HepG2 (cell line): ENCODE results near the gene MRPL20. TPM values are rescaled to one million over a fixed set of nuclear protein-coding genes. Genes with fewer than 3 reads are reported as not detected.

Experiments used
- AKNA ChIP-seq: sonication (generic); formaldehyde crosslinking; IDR thresholded peaks from 2 replicates; pipeline ENCODE4 v1.4.0; 2020; ENCODE audit warnings: missing genetic modification reagents, borderline replicate concordance
- CENPT ChIP-seq: sonication (generic); formaldehyde crosslinking; IDR thresholded peaks from 2 replicates; pipeline ENCODE4 v1.8.0; 2022; ENCODE audit warnings: low read depth, mild to moderate bottlenecking, moderate library complexity, missing genetic modification reagents
- ERF ChIP-seq: IDR thresholded peaks from 2 replicates; pipeline ENCODE4 v1.6.1; 2018; ENCODE audit warnings: missing biosample characterization, missing genetic modification reagents
- GFI1 ChIP-seq: sonication (generic); formaldehyde crosslinking; IDR thresholded peaks from 2 replicates; pipeline ENCODE4 v1.5.0; 2020; ENCODE audit warnings: missing genetic modification reagents, mild to moderate bottlenecking, borderline replicate concordance
- GPN1 ChIP-seq: sonication (generic); formaldehyde crosslinking; IDR thresholded peaks from 2 replicates; pipeline ENCODE4 v1.5.1; 2020; ENCODE audit warnings: missing genetic modification reagents, borderline replicate concordance
- IRX3 ChIP-seq: sonication (generic); formaldehyde crosslinking; IDR thresholded peaks from 2 replicates; pipeline ENCODE4 v1.8.1; 2023; ENCODE audit warnings: mild to moderate bottlenecking, low read depth, missing genetic modification reagents, borderline replicate concordance
- KAT2B ChIP-seq: fragments of 150-350 bp; IDR thresholded peaks from 2 replicates; pipeline ENCODE4 v1.6.1; 2014; ENCODE audit warnings: low read depth, low read length, borderline replicate concordance
- KAT8 ChIP-seq: IDR thresholded peaks from 2 replicates; pipeline ENCODE4 v1.6.1; 2016; ENCODE audit warnings: missing genetic modification reagents, missing compliant biosample characterization
- KDM6A ChIP-seq: IDR thresholded peaks from 2 replicates; pipeline ENCODE4 v1.6.1; 2016; ENCODE audit warnings: low read depth
- MYC ChIP-seq: sonication (generic); formaldehyde crosslinking; IDR thresholded peaks from 2 replicates; pipeline ENCODE4 v1.9.0; 2021; ENCODE audit warnings: missing genetic modification reagents, borderline replicate concordance
- NFKB2 ChIP-seq: sonication (generic); formaldehyde crosslinking; IDR thresholded peaks from 2 replicates; pipeline ENCODE4 v1.4.0; 2020; ENCODE audit warnings: missing genetic modification reagents, borderline replicate concordance
- RXRA ChIP-seq: sonication (generic); formaldehyde crosslinking; IDR thresholded peaks from 2 replicates; pipeline ENCODE4 v1.5.1; 2020; ENCODE audit warnings: missing genetic modification reagents
- SMAD1 ChIP-seq: sonication (generic); formaldehyde crosslinking; IDR thresholded peaks from 2 replicates; pipeline ENCODE4 v1.4.0; 2020; ENCODE audit warnings: missing genetic modification reagents, low read depth, mild to moderate bottlenecking, borderline replicate concordance
- SPEN ChIP-seq: sonication (generic); formaldehyde crosslinking; IDR thresholded peaks from 2 replicates; pipeline ENCODE4 v1.5.1; 2020; ENCODE audit warnings: low read depth, mild to moderate bottlenecking, missing genetic modification reagents
- SSRP1 ChIP-seq: IDR thresholded peaks from 2 replicates; pipeline ENCODE4 v1.6.1; 2016; ENCODE audit warnings: control low read depth
- TAF1 ChIP-seq: sonication (generic); formaldehyde crosslinking; IDR thresholded peaks from 2 replicates; pipeline ENCODE4 v1.4.0; 2020; ENCODE audit warnings: missing genetic modification reagents
- THAP11 ChIP-seq: IDR thresholded peaks from 2 replicates; pipeline ENCODE4 v1.6.1; 2016; ENCODE audit warnings: missing biosample characterization, missing genetic modification reagents
- THAP7 ChIP-seq: sonication (generic); formaldehyde crosslinking; IDR thresholded peaks from 2 replicates; pipeline ENCODE4 v1.8.1; 2023; ENCODE audit warnings: mild to moderate bottlenecking, missing genetic modification reagents
- TOE1 ChIP-seq: sonication (generic); formaldehyde crosslinking; IDR thresholded peaks from 2 replicates; pipeline ENCODE4 v1.4.0; 2020; ENCODE audit warnings: mild to moderate bottlenecking, missing genetic modification reagents
- ZNF3 ChIP-seq: IDR thresholded peaks from 2 replicates; pipeline ENCODE4 v1.7.0; 2017; ENCODE audit warnings: inconsistent platforms
- ZNF501 ChIP-seq: sonication (generic); formaldehyde crosslinking; IDR thresholded peaks from 2 replicates; pipeline ENCODE4 v1.5.1; 2020; ENCODE audit warnings: mild to moderate bottlenecking, moderate library complexity, missing genetic modification reagents
- ZNF672 ChIP-seq: sonication (generic); formaldehyde crosslinking; IDR thresholded peaks from 2 replicates; pipeline ENCODE4 v1.8.1; 2022; ENCODE audit warnings: missing genetic modification reagents
- ZNF772 ChIP-seq: sonication (generic); formaldehyde crosslinking; IDR thresholded peaks from 2 replicates; pipeline ENCODE4 v1.5.0; 2020; ENCODE audit warnings: mild to moderate bottlenecking, missing genetic modification reagents
- ZNF780A ChIP-seq: sonication (generic); formaldehyde crosslinking; IDR thresholded peaks from 2 replicates; pipeline ENCODE4 v1.8.0; 2022; ENCODE audit warnings: mild to moderate bottlenecking, missing genetic modification reagents, moderate library complexity
- ZNF83 ChIP-seq: sonication (generic); formaldehyde crosslinking; IDR thresholded peaks from 2 replicates; pipeline ENCODE4 v1.4.0; 2020; ENCODE audit warnings: missing genetic modification reagents, mild to moderate bottlenecking, borderline replicate concordance
- ZSCAN20 ChIP-seq: sonication (generic); formaldehyde crosslinking; IDR thresholded peaks from 2 replicates; pipeline ENCODE4 v1.4.0; 2020; ENCODE audit warnings: missing genetic modification reagents, mild to moderate bottlenecking, borderline replicate concordance
- polyA plus RNA-seq, 8 experiments: library from polyadenylated mRNA; depleted of rRNA in 3 of 8; stranded (reverse) in 7 of 8; unstranded in 1 of 8; fragments of >200 nt; fragmentation: Illumina TruSeq in 4 of 8; extraction: Trizol in 4 of 8; gene quantifications; 2 replicates each; pipeline versions ENCODE4 v1.2.1 to v1.2.3, GENCODE V29; 2011 to 2016; ENCODE audit warnings: low read depth in 4 of 8, missing spikeins in 1 of 8, mixed read lengths in 1 of 8; ENCODE audit not compliant: insufficient read depth in 1 of 8
- total RNA-seq, 5 experiments: library from RNA; depleted of rRNA; stranded (reverse); fragments of >200 nt; fragmentation: Illumina TruSeq; extraction: Trizol; gene quantifications; 2 replicates each; pipeline ENCODE4 v1.2.3, GENCODE V29; 2016; ENCODE audit warnings: low read depth in 1 of 5

The MRPL20 gene
- total and polyA plus RNA-seq, 2 of the 13 experiments (the other 11 are each of a cell fraction or from before 2014, with no cell fraction given) = 59.2 to 127 TPM

- TF ChIP-seq AKNA (CRISPR knock-in tag) (no peak), TOE1 (CRISPR knock-in tag) (no peak), IRX3 (CRISPR knock-in tag) (0 out of 2 replicates have a peak, but pooled peaks have one; percentile 43), ZNF780A (CRISPR knock-in tag) (no peak), KAT8 (CRISPR knock-in tag) (0 out of 2 replicates have a peak, but pooled peaks have one; percentile 3), ZNF83 (CRISPR knock-in tag) (0 out of 2 replicates have a peak, but pooled peaks have one; percentile 83), GPN1 (CRISPR knock-in tag) (0 out of 2 replicates have a peak, but pooled peaks have one; percentile 72), ZNF672 (0 out of 2 replicates have a peak, but pooled peaks have one; percentile 66), KDM6A (no peak), THAP7 (CRISPR knock-in tag) (no peak), MYC (CRISPR knock-in tag) (peak; percentile 89; the same call in 1 of the 2 replicates), SMAD1 (peak; percentile 91), SSRP1 (peak; percentile 69; the same call in 1 of the 2 replicates), ERF (0 out of 2 replicates have a peak, but pooled peaks have one; percentile 24), GFI1 (no peak), NFKB2 (CRISPR knock-in tag) (no peak), ZNF772 (peak; percentile 48; the same call in 1 of the 2 replicates), SPEN (CRISPR knock-in tag) (peak; percentile 64), RXRA (CRISPR knock-in tag) (peak; percentile 48; the same call in 1 of the 2 replicates), TAF1 (CRISPR knock-in tag) (peak; percentile 82), CENPT (CRISPR knock-in tag) (no peak), ZNF3 (CRISPR knock-in tag) (no peak), ZNF501 (CRISPR knock-in tag) (peak; percentile 71; the same call in 1 of the 2 replicates), THAP11 (CRISPR knock-in tag) (no peak), ZSCAN20 (CRISPR knock-in tag) (no peak), KAT2B (no peak)
Observed at GRCh38 chr1:1435106-1435903, 28.2 kb upstream of the MRPL20 start, which contains the start of gene VWA1 (continued).
